HepG2 (cell line): ENCODE measurements around the gene CD300H. TPM values are rescaled to one million over a fixed set of nuclear protein-coding genes. Genes with fewer than 3 reads are reported as not detected.

Source experiments
- CSRNP1 ChIP-seq: sonication (generic); formaldehyde crosslinking; IDR thresholded peaks from 2 replicates; pipeline ENCODE4 v1.8.1; 2023; ENCODE audit warnings: mild to moderate bottlenecking, missing genetic modification reagents
- MBD4 ChIP-seq: IDR thresholded peaks from 2 replicates; pipeline ENCODE4 v1.6.1; 2012; ENCODE audit warnings: low read length, inconsistent platforms, borderline replicate concordance
- TAF1 ChIP-seq: sonication (generic); formaldehyde crosslinking; IDR thresholded peaks from 2 replicates; pipeline ENCODE4 v1.4.0; 2020; ENCODE audit warnings: missing genetic modification reagents
- ZBTB2 ChIP-seq: sonication (generic); formaldehyde crosslinking; IDR thresholded peaks from 2 replicates; pipeline ENCODE4 v1.8.0; 2022; ENCODE audit warnings: low read depth, missing genetic modification reagents
- ZNF326 ChIP-seq: sonication (generic); formaldehyde crosslinking; IDR thresholded peaks from 2 replicates; pipeline ENCODE4 v1.4.0; 2020; ENCODE audit warnings: missing genetic modification reagents, borderline replicate concordance
- polyA plus RNA-seq, 8 experiments: library from polyadenylated mRNA; depleted of rRNA in 3 of 8; stranded (reverse) in 7 of 8; unstranded in 1 of 8; fragments of >200 nt; fragmentation: Illumina TruSeq in 4 of 8; extraction: Trizol in 4 of 8; gene quantifications; 2 replicates each; pipeline versions ENCODE4 v1.2.1 to v1.2.3, GENCODE V29; 2011 to 2016; ENCODE audit warnings: low read depth in 4 of 8, missing spikeins in 1 of 8, mixed read lengths in 1 of 8; ENCODE audit not compliant: insufficient read depth in 1 of 8
- total RNA-seq, 5 experiments: library from RNA; depleted of rRNA; stranded (reverse); fragments of >200 nt; fragmentation: Illumina TruSeq; extraction: Trizol; gene quantifications; 2 replicates each; pipeline ENCODE4 v1.2.3, GENCODE V29; 2016; ENCODE audit warnings: low read depth in 1 of 5
- TF ChIP-seq, protein P1 (sequence below): sonication (generic); formaldehyde crosslinking; IDR thresholded peaks from one replicate; pipeline ENCODE4 v1.5.1; 2020; ENCODE audit warnings: mild to moderate bottlenecking, missing genetic modification reagents; ENCODE audit errors: not compliant biosample characterization
- TF ChIP-seq, protein P2 (sequence below): IDR thresholded peaks from 2 replicates; pipeline ENCODE4 v1.6.1; 2016; ENCODE audit warnings: missing biosample characterization, missing genetic modification reagents, low read depth

Gene CD300H
- total and polyA plus RNA-seq, 2 of the 13 experiments (the other 11 are each of a cell fraction or from before 2014, with no cell fraction given): not detected

GRCh38 chr17:74597069-74597790, 29.9 kb upstream of the CD300H start (continued):
- TF ChIP-seq, protein P1, sequence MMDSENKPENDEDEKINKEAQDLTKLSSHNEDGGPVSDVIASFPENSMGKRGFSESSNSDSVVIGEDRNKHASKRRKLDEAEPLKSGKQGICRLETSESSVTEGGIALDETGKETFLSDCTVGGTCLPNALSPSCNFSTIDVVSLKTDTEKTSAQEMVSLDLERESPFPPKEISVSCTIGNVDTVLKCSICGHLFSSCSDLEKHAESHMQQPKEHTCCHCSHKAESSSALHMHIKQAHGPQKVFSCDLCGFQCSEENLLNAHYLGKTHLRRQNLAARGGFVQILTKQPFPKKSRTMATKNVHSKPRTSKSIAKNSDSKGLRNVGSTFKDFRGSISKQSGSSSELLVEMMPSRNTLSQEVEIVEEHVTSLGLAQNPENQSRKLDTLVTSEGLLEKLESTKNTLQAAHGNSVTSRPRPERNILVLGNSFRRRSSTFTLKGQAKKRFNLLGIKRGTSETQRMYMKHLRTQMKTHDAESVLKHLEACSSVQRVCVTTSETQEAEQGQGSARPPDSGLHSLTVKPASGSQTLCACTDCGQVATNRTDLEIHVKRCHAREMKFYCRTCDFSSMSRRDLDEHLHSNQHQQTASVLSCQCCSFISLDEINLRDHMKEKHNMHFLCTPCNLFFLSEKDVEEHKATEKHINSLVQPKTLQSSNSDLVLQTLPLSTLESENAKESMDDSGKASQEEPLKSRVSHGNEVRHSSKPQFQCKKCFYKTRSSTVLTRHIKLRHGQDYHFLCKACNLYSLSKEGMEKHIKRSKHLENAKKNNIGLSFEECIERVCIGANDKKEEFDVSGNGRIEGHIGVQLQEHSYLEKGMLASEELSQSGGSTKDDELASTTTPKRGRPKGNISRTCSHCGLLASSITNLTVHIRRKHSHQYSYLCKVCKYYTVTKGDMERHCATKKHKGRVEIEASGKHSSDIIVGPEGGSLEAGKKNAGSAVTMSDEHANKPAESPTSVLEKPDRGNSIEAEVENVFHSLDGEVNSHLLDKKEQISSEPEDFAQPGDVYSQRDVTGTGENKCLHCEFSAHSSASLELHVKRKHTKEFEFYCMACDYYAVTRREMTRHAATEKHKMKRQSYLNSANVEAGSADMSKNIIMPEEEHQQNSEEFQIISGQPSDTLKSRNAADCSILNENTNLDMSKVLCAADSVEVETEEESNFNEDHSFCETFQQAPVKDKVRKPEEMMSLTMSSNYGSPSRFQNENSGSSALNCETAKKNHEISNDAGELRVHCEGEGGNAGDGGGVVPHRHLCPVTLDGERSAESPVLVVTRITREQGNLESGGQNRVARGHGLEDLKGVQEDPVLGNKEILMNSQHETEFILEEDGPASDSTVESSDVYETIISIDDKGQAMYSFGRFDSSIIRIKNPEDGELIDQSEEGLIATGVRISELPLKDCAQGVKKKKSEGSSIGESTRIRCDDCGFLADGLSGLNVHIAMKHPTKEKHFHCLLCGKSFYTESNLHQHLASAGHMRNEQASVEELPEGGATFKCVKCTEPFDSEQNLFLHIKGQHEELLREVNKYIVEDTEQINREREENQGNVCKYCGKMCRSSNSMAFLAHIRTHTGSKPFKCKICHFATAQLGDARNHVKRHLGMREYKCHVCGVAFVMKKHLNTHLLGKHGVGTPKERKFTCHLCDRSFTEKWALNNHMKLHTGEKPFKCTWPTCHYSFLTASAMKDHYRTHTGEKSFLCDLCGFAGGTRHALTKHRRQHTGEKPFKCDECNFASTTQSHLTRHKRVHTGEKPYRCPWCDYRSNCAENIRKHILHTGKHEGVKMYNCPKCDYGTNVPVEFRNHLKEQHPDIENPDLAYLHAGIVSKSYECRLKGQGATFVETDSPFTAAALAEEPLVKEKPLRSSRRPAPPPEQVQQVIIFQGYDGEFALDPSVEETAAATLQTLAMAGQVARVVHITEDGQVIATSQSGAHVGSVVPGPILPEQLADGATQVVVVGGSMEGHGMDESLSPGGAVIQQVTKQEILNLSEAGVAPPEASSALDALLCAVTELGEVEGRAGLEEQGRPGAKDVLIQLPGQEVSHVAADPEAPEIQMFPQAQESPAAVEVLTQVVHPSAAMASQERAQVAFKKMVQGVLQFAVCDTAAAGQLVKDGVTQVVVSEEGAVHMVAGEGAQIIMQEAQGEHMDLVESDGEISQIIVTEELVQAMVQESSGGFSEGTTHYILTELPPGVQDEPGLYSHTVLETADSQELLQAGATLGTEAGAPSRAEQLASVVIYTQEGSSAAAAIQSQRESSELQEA (CRISPR knock-in tag): no peak
- TF ChIP-seq CSRNP1 (CRISPR knock-in tag) (no peak), MBD4 (no peak), TAF1 (CRISPR knock-in tag) (no peak), ZNF326 (CRISPR knock-in tag) (no peak), ZBTB2 (CRISPR knock-in tag) (no peak)
- TF ChIP-seq, protein P2, sequence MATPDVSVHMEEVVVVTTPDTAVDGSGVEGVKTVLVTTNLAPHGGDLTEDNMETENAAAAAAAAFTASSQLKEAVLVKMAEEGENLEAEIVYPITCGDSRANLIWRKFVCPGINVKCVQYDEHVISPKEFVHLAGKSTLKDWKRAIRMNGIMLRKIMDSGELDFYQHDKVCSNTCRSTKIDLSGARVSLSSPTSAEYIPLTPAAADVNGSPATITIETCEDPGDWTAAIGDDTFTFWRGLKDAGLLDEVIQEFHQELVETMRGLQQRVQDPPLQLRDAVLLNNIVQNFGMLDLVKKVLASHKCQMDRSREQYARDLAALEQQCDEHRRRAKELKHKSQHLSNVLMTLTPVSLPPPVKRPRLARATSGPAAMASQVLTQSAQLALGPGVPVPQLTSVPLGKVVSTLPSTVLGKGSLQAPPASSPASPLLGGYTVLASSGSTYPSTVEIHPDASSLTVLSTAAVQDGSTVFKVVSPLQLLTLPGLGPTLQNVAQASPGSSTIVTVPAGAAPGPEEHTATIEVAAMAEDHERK: no peak
- TF ChIP-seq, all 625 proteins: peak for 0
